Lower leg skin (tissue), 3 donors: Measurements from ENCODE around the gene NOD2.

Experiments
- CTCF ChIP-seq, 3 donors: fragments of 450-650 bp; IDR thresholded peaks; one replicate each; pipeline ENCODE4 v1.5.1; 2016; ENCODE audit warnings: antibody characterized with exemption in 3 of 3, mild to moderate bottlenecking in 3 of 3, moderate library complexity in 2 of 3
- POLR2A ChIP-seq, 2 donors: fragments of 450-650 bp; IDR thresholded peaks; one replicate each; pipeline ENCODE4 v1.6.1; 2016 to 2017; ENCODE audit warnings: antibody characterized with exemption in 2 of 2, mild to moderate bottlenecking in 1 of 2, moderate library complexity in 1 of 2

GRCh38 chr16:50671644-50672260 lies 21.7 kb upstream of the NOD2 start:
- peak in 1 of 3 donors; percentile 37 for TF ChIP-seq CTCF (IDR thresholded peaks at IDR 0.05)
- no peak for TF ChIP-seq POLR2A (IDR thresholded peaks at IDR 0.05)
